ENCODE results near the gene CNNM4.

DNA sequence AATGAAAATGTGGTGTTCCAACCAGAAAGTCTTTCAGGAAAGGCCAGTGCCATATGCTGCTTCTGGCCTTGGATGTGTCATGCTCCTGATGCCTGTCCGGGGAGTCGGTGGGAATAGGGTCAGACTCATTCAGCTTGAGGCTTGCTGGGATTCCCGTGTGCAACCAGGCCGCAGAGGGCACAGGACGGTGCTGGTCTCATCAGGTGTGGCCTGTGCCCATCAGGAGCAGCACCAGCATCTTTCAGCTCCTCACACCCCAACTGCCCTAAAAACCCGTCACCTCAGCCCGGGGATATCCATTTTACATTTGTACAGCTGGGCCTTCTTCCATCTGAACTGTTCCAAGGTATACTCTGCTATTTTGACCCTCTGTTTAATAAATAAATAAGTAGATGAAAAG, 42.0 kb downstream of the CNNM4 start:
- TF ChIP-seq CTCF (IDR thresholded peaks at IDR 0.05; ENCODE audit: insufficient read depth, low read length, poor library complexity, severe bottlenecking) (no peak), EZH2phosphoT487 (conservative IDR thresholded peaks at IDR 0.05; ENCODE audit: low read length) (no peak)

All from SU-DHL-6 (cell line).